A549 (cell line): ENCODE results near the gene ST6GAL1.
A peak's percentile ranks its signal among the peaks of the same experiment; 100 is the strongest.

Experiments
- BHLHE40 ChIP-seq: IDR thresholded peaks from 2 replicates; pipeline ENCODE4 v1.6.1; 2012; ENCODE audit warnings: low read depth, low read length, inconsistent platforms
- POLR2A ChIP-seq: IDR thresholded peaks from 2 replicates; pipeline ENCODE4 v1.6.1; 2012; ENCODE audit warnings: mild to moderate bottlenecking, low read length
- TF ChIP-seq, protein P1 (sequence below): fragments of >200 bp; sonication (Bioruptor Twin); formaldehyde crosslinking; IDR thresholded peaks from 3 replicates; pipeline ENCODE4 v1.5.1; 2016
- TF ChIP-seq, protein P2 (sequence below): fragments of 250-450 bp; sonication (Bioruptor Pico); IDR thresholded peaks from 2 replicates; pipeline ENCODE4 v1.5.0; 2021; ENCODE audit warnings: mild to moderate bottlenecking, moderate library complexity, borderline replicate concordance

DNA sequence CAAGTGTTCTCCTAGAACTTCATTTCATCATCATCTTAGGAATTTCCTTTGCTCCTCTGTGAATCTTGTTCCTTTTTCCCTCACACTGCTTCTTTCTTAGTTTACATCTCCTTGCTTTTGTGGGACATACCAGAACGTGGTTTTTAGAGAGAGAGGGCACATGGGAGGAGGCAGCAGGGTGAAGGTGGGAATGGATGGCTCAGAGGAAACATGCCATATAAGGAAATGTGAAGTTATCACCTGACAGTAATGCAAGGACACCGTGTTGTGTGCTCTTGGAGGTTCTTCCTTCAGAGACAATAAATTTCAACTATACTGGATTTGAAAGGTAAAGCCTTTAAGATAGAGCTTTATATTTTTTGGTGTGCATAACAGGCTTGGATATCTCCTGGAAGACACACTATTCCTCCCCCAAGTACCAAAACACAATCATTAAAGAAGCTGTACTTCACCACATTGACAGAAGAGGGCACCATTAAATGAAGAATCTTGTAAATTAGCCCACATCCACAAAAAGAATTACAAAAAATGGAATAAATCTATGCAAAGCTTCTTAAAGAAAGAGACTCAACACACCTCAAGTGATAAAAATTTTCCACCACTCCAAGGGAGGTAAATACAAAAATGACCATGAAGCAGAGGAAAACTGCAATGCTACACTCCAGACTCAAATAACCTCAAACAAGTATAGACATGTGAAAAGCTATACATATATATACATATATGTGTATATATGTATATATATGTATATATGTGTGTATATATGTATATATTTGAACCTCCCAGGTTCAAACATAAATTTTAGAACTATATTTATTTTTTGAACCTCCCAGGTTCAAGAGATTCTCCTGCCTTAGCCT lies 182.8 kb downstream of the ST6GAL1 start:
- TF ChIP-seq, protein P1, sequence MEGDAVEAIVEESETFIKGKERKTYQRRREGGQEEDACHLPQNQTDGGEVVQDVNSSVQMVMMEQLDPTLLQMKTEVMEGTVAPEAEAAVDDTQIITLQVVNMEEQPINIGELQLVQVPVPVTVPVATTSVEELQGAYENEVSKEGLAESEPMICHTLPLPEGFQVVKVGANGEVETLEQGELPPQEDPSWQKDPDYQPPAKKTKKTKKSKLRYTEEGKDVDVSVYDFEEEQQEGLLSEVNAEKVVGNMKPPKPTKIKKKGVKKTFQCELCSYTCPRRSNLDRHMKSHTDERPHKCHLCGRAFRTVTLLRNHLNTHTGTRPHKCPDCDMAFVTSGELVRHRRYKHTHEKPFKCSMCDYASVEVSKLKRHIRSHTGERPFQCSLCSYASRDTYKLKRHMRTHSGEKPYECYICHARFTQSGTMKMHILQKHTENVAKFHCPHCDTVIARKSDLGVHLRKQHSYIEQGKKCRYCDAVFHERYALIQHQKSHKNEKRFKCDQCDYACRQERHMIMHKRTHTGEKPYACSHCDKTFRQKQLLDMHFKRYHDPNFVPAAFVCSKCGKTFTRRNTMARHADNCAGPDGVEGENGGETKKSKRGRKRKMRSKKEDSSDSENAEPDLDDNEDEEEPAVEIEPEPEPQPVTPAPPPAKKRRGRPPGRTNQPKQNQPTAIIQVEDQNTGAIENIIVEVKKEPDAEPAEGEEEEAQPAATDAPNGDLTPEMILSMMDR, result peak; percentile 48
- no peak for TF ChIP-seq BHLHE40
- TF ChIP-seq, protein P2, sequence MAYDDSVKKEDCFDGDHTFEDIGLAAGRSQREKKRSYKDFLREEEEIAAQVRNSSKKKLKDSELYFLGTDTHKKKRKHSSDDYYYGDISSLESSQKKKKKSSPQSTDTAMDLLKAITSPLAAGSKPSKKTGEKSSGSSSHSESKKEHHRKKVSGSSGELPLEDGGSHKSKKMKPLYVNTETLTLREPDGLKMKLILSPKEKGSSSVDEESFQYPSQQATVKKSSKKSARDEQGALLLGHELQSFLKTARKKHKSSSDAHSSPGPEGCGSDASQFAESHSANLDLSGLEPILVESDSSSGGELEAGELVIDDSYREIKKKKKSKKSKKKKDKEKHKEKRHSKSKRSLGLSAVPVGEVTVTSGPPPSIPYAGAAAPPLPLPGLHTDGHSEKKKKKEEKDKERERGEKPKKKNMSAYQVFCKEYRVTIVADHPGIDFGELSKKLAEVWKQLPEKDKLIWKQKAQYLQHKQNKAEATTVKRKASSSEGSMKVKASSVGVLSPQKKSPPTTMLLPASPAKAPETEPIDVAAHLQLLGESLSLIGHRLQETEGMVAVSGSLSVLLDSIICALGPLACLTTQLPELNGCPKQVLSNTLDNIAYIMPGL (CRISPR knock-in tag), result no peak
- TF ChIP-seq POLR2A, result no peak
